Measurements from ENCODE around the gene TMEM204.

Gene TMEM204

DNA sequence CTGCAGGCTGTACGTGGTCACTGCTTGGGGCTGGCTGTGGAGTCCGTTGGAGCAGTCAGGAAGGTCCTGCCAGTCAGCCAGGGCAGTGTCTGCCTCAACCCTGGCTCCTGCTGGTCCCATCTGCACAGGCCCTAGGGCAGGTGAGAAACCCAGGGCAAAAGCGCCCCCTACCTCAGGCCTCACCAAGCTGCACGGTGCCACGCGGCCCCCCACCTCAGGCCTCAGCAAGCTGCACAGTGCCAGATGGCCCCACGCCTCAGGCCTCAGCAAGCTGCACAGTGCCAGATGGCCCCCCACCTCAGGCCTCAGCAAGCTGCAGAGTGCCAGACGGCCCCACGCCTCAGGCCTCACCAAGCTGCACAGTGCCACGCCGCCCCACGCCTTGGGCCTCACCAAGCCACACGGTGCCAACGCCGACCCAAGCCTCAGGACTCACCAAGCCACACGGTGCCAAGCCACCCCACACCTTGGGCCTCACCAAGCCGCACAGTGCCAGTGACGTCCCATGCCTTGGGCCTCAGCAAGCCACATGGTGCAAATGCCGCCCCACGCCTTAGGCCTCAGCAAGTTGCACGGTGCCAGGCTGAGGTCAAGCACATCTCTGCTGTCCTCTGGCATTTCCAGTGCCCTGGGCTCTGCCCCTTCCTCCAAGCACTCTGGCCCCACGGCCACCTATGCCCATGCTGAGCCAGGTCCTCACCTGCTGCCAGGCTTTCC lies 5.5 kb downstream of the TMEM204 start:
- DNase-seq = peak in 1 of 14 donors; percentile 82

DNA sequence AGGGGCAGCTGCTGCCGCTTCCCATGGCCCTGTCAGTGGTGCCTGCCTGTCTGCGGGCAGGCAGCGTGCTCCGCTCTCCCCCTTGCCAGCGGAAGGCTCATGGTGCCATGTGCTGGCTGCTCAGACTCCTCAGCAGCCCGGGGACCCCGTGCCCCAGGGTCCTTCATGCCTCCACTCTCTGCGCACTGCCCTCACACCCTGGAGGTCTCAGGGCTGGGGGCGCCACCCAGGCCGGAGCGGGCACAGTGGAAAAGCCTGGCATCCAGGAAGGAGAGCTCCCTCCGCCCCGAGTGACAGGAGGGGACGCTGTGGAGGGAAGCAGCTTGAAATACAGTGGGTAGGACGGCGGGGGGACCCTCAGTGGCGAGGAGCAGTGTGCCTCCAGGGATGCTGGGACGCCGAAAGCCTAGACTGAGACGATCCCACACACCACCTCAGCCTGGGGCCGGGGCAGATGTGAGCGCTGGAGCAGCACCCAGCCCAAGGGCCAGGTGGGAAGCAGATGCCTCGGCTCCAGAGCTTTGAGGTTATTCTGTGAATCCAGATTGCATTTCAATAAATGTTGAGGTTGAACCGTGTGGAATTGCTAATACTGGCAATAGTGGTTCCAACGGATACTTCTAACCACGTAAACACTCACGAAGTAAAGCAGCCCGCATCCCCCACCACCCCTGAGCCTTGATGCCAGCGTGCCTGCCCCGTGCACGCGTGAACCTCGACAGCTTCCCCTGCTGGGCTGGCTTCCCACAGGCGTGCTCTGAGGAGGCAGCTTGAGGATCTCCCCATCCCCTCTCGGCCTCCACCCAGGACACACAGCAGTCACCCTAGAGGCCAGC lies 6.5 kb downstream of the TMEM204 start:
- DNase-seq = no peak

DNA sequence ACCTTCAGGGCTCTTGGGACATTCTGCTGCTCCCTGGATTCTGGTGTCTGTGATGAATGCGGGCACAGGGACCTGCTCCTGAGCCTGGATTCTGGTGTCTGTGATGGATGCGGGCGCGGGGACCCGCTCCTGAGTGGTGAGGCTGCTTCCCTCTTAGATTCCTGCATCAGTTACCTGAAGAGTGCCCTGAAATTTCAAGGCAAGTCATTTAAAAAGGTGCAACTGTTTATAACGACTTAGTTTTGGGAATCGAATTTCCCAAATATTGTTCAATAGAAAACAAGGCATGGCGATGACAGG lies 7.0 kb downstream of the TMEM204 start:
- no peak for DNase-seq

DNA sequence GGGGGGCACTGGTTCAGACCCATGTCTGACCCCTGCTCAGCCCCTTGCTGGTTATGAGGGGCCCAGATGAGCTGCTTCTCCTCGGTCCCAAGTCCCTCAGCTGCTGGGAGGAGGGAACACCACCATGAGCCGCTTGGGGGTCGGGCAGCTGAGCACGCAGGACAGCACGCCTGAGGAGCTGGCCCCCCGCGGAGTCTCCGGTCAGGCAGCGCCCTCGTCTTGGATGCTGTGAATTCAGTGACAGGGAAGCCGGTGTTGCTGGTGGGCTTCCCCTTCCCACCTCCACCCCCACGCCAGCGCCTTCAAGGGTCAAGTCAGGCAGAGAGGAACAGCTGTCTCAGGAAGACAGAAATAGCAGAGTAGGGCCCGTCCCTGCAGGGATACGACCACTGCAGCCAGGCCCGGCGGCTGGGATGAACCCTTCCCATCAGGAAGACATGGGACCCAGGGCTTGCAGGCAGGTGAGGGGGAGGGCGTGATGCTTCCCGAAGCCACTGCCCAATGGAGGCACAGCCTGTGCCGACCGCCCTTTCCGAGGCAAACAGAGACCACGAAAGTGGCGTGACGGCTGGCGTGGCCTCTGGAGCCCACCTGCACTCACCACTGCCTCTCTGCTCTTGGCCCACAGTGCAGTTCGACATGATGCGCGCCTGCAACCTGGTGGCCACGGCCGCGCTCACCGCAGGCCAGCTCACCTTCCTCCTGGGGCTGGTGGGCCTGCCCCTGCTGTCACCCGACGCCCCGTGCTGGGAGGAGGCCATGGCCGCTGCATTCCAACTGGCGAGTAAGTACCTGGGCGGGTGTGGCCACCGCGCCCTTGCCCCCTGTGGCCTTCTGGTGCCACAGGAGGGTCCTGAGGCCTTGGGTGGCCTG lies 8.1 kb downstream of the TMEM204 start:
- no peak for DNase-seq

DNA sequence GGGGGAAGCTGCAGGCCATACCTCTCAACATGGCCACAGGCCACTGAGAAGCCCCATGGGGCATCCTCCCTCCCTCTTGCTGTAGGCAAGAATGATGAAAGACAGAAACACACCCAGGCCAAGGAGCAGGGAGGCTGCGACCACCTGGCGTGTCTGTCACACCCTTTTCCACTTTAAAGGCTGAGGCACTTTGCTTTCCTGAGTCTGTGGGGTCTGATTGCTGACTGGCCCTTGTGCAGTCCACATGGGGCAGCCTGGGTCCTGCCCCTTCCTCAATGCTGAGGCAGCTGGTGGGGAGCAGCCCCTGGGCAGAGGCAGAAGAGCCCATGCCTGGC lies 8.7 kb downstream of the TMEM204 start:
- no peak for DNase-seq

DNA sequence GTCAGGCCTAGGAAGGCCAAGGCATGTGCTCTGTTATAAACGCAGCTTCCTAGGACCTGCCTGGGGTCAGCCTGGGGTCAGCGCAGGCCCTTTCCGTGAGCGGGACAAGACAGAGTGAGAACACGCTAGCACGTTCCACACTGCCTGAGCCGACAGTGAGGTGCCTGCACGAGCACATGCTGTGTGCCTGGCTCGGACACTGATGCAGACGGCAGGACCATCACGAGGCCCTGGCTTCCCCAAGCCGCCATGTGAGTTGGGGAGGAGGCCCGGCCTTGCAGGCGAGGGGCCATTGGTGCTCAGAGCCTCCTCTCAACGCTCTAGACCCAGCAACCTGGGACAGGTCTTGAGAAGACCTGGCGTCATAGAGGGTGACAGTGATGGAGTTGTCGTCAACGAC lies 9.1 kb downstream of the TMEM204 start:
- no peak for DNase-seq

DNA sequence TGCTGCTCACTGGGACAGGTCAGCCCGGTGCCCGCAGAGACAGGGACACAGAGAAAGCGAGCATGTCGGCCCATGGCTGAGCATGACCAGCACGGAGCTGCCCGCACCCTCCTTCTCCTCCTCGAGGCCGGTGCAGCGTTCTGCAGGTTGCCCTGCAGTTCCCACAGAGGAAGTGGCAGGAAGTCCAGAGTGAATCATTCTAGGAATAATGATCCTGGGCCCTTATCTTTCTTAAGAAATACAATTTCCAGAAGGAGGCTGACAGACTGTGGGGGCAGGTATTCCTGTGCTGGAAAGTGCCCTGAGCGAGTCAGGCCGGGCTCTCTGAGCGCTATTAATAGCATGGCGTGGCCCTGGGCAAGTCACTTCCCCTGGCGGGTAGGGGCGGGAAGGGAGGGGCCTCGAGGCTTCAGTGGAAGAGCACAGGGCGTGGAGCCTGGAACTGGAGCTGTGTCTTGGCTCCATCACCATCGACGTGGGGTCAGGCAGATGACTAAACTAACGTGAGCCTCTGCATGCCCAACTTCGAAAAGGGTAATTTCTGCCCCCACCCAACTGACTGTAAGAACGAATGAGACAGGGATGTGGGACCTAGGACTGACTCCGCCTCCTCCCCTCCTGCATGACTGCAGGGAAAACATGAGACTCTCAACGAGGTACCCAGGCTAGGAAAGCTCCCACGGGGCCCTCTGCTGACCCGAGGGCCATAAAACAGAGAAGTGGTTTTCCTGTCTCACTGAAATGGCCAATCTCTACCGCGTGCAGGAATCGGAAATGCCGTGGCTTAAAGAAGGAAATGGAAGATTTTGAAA lies 9.8 kb downstream of the TMEM204 start:
- DNase-seq = peak in 4 of 14 donors; percentile 6 to 33 (median 20)

DNA sequence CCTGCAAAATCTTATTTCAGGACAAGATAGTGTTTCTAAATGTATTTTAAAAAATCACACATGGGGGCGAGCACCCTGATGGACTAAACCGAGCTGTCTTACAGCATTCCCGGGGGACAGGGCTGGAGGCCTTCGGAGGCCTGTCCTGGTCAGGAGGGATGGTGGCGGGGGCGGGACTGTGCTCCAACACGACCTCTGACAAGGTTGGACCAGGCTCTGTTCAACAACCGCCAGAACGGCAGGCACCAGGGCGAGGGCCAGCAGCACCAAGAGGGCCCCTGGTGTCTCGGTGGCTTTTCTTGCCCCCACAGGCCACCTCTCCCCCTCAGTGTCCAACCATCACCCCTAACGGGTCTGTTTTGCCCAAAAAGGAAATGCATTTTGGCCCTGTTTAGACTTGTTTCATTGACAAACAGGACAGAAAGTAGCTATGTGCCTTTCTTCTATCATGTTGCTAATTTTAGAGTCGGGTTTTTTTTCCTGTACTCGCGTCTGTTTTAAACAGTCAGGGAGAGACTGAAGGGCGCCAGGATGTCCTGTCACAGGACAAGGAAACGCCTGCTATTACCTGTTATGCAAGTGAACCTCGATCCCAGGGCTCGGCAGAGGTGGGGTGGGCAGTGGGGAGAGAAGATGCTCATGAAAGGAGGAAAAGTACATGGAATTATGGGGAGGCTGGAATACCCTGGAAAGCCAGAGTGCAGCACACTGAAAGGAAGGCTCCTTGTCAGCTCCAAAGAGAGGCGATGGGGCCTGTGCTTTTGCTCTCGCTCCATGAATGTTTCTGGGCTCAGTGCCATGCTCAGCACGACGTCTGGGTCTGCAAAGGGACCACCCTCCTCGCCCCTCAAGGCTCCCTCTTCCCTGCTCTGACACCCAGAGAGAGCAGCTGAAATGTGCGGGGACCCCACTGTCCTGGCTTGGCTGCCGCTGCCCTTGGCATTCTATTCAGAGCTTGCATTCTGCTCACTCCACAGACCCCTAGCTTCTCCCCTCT lies 11.9 kb downstream of the TMEM204 start:
- peak in 1 of 14 donors; percentile 64 for DNase-seq

DNA sequence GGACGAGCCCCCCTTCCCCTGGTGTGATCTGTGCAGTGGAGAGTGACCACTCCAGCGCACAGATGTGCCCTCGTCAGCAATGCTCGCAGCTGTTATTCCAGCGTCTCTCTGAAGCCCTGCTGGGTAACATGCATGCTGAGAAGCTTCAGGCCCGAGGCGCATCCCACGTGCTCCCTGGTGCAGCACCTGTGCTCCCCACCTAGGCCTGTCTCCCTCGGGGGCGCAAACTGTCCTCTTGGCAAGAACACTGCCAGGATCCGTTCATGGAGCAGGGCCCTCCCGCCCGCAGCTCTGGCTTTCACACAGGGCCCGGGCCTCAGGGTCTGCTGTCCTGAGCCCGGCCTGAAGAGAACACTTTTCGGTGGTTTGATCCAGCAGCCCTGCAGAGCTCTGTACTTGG lies 13.0 kb downstream of the TMEM204 start:
- DNase-seq = peak in 1 of 14 donors; percentile 29

DNA sequence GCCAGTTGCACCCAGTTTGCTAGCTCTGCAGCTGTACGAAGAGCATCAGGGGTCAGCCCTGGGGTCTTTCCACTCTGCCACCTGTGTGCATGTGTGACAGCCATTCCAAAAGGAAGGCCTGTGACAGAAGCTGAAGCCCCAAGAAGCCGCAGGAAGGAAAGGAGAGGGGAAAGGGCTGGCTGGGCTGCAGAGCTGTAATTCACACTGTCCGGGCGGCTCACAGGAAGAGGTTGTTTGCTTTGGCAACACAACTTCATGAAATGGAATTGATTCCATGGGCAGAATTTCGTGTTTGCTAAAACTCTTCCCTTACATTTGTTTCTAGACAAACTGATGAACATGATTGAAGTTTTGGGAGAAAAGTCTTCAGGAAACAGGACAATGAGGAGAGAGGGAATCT lies 14.8 kb downstream of the TMEM204 start:
- DNase-seq = no peak

DNA sequence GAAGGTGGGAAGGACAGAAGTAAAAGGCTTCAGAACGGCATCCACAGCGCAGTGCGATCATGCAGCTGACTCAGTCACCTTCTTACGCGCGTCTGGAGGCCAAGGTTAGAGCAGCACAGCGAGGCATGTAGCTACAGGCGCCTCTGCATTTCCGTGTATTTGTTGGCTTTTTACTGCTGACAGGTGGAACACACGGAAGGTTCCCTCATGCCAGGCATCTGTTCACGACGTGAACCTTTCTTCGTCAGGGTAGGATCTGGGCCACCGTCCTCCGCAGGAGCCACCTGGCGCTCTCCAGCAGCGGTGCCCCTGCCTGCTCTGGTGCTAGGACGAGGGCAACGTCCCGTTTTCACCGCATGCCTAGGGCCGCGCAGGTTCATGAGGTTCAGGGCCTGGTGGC lies 15.3 kb downstream of the TMEM204 start:
- DNase-seq = peak in 1 of 14 donors; percentile 80

DNA sequence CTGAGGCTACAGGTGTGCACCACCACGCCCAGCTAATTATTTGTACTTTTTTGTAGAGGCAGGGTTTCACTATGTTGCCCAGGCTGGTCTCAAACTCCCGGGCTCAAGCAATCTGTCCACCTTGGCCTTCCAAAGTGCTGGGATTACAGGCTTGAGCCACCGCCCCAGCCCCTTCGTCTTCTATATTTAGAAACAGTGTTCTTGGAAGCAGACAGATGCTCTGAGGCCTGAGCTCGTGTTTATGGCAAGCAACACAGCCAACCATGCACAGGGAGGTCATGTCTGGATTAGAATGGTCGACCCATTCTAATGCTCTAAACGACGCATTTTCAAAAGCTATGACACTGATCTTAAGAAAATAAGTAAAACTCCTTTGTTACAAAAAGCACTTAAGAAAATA lies 16.6 kb downstream of the TMEM204 start:
- DNase-seq = peak in 1 of 14 donors; percentile 45

DNA sequence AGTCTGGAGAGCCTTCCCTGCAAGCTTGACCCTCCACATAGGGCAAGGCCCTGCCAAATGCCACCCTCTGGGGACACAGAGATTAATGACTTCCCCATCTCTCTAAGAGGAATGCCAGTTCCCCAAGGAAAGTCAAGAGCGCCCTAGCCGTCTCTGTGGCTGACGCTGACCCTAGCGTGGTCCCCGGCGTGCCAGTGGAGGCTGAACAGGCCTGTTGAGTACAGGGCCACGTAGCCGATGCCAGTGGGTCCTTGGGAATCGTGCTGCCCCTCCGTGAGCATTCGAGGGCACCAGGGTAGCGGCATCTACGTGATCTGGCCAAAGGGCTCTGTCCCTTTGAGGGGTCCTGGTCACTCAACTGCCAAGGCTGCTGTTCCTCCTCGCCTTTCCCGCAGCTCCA lies 17.2 kb downstream of the TMEM204 start:
- no peak for DNase-seq

DNA sequence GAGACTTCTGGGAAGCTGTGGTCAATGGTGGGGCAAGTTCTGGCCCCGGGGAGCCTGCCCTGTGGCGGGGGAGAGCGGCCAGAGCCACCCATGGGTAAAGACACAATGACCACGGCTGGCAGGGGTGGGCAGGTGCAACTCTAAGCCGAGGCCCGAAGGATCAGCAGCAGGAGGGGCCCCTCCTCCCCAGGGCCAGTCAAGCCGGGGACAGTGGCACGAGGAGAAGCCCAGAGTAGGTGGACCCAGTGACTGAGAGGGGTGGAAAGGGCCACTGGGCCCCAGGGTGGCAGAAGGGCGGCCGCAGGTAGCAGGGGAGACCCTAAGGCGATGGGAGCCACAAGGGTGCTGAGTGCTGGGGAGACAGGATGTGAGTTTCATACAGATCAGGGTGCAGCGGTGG lies 17.7 kb downstream of the TMEM204 start:
- DNase-seq = no peak

DNA sequence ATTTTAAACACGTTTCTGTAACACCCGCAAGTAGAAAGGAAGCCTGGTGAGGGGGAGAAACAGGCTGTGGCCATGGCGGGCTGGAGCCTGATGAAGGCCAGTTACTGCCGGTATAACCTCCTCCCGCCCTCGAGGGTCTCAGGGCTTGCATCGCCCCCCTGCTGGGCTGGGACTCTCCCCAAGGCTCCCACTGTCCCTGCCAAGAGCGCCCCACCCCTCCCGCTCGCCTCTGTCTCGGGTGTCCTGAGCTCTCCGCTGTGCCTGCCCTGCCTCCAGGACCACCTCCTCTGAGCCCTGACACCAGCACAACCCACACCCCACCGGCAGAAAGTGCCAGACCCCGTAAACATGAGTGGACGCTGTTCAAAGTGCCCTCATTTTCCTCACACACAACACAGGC lies 18.7 kb downstream of the TMEM204 start:
- no peak for DNase-seq

DNA sequence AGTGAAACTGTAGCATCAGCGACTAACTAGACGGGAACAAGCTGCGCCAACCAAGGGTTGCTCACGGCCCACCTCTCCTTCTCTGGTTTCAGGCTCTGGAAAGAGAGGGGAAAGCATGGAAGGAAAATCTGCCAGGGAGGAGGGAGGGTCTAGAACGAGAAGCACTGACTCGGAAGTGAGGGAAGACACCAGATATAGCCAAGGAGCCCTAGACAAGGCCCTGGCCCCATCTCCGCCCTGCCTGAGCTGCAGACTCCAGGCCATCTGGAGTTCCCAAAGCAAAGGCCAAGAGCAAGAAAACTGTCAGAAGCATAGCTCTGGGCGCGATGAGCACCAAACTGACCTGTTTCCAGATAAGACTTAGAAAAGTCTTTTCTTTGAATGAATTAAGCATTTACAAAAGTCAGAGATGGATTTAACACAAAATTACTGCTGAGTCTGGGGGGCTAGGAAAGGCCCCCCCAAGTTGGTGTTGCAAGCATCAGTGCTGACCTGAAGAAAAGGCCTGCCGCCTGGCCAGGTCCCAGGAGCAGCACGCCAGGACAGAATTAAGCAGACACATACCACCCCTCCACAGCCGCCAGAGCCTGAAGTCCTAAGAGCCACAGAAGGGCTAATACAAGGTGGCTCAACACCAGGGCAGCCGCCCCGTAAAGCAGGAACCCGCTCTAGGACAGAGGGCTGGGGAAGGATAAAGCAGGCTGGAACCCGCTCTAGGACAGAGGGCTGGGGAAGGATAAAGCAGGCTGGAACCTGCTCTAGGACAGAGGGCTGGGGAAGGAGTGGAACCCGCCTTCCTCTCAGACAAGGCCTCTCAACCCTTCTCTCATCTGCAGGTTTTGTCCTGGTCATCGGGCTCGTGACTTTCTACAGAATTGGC lies 20.7 kb downstream of the TMEM204 start:
- DNase-seq = peak in 1 of 14 donors; percentile 74

DNA sequence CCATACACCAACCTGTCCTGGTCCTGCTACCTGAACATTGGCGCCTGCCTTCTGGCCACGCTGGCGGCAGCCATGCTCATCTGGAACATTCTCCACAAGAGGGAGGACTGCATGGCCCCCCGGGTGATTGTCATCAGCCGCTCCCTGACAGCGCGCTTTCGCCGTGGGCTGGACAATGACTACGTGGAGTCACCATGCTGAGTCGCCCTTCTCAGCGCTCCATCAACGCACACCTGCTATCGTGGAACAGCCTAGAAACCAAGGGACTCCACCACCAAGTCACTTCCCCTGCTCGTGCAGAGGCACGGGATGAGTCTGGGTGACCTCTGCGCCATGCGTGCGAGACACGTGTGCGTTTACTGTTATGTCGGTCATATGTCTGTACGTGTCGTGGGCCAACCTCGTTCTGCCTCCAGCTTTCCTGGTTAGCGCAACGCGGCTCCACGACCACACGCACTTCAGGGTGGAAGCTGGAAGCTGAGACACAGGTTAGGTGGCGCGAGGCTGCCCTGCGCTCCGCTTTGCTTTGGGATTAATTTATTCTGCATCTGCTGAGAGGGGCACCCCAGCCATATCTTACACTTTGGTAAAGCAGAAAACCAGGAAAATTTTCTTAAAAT lies 21.5 kb downstream of the TMEM204 start:
- no peak for DNase-seq

DNA sequence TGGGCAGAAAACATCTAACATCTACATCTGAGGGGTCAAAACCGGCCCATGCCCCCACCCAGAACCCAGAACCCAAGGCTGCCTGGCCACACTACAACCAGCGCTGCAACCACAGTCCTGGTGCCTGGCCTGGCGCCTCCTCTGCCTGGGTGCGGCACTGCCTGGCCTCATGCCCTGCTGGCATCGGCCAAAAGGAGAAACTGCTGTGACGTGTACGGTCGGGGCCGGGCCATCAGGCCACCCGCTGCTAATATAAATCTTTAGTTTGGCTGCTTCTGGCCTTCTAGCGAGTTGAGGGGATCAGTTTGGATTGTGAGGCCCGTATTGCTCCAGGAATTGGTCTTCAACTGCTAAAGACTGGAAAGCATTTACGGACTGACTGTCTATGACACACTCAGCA lies 22.8 kb downstream of the TMEM204 start:
- DNase-seq = peak in 3 of 14 donors; percentile 5 to 52 (median 19)

DNA sequence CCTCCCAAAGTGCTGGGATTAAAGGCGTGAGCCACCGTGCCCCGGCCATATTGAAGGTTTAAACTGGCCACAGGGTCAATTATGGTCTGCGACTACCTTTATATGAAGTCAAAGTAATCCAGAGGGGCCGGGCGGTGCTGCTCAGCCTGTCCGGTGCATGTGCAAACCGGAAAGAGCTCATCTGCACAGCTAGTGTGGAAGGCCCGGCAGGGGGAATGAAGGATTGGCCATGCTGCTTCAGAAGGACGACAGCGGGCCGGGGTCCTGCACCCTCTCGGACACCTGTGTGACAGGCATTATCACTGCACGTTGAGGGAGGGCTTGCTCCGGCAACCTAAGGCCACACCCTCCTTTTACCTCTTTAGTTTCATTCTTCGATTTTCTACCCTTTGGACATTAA lies 23.6 kb downstream of the TMEM204 start:
- no peak for DNase-seq

DNA sequence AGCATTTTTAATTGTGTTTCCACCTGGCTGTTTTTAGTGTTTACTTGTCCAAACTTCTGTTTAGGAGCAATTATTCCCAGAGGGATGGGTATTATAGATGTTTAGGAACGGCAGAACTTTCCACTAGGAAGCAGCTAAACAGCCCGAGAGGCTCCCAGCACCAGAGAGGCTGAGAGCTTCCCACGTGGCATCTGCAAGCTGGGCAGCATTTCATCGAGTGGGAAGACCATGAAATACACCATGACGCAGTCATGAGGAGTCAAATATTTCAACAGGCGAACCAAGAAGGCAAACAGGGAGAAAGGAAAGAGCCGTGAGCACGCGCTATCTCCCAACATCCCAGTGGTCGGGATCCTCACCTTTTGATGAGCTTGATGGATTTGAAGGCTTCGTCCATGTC lies 24.1 kb downstream of the TMEM204 start:
- DNase-seq = no peak

Data from C1 segment of cervical spinal cord (tissue), 14 donors.